SW 1271 (cell line): ENCODE results near the gene NHERF2.
"Not testable (repeated sequence)": the region's sequence is repeated elsewhere in the genome, so short reads cannot be mapped to it uniquely, and the experiment has no call there.

Source experiments
- DNase-seq, 2 experiments: peaks; one replicate each; lab custom pipeline; 2025; lab: John Stamatoyannopoulos, UW

NHERF2 gene

DNA sequence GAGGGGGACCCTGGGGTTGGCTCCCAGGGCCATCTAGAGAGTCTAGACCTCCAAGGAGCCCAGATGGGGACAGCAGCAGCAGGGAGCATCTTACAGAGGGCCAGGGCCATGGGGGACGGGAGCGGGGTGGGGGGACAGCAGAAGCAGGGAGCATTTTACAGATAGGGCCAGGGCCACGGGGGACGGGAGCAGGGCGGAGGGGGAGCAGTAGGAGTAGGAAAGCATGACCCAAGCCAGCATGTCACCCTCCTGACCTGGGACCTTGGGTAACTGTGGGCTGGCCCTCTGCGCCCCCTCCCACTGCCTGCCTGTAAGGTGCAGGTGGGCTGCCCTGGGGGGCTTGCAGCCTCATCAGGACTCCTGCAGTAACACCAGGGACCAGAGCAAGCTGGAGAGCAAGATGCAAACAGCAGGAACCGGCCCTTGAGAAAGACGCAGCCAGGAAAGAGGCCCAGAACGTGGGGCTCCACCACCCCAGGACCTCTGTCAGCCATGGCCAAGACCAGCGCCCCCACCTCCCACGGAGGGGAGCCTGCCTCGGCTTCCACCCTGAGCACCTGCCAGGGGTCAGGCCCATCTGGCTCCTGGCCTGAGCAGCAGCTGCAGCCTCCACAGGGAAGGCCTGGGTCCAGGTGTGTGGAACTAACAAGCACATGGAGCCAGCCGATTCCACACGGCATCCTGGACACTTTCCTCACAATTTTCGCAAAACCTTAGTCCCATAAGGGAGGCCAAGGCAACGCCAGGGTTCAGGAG lies 19.4 kb upstream of the NHERF2 start:
- no peak for DNase-seq

GRCh38 chr16:2008009-2008526 lies 18.6 kb upstream of the NHERF2 start:
- DNase-seq, result no peak

DNA sequence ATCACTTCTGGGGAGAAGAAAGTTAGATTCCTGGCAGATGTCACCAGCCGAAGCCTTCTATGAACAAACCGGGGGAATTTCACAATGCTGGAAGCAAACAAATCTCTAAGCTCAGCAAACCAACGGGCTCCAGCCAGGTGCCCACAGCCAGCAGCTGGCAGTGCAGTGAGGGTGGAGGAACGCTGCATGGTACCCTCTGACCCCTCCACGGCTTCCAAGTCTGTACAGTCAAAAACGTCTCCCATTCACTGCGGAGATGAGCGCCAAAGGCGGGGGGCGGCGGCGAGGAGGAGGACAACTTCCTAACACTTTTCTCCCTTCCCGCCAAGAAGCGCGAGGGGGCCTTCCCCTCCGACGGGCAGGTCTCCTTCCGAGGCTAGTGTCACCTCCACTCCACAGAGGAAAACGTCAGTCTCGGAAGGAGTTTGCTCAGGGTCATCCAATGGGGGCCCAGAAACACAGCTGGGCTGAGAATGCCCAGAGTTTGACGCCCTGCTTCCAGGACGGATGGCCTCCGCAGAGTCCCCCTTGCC lies 18.0 kb upstream of the NHERF2 start:
- no peak for DNase-seq

DNA sequence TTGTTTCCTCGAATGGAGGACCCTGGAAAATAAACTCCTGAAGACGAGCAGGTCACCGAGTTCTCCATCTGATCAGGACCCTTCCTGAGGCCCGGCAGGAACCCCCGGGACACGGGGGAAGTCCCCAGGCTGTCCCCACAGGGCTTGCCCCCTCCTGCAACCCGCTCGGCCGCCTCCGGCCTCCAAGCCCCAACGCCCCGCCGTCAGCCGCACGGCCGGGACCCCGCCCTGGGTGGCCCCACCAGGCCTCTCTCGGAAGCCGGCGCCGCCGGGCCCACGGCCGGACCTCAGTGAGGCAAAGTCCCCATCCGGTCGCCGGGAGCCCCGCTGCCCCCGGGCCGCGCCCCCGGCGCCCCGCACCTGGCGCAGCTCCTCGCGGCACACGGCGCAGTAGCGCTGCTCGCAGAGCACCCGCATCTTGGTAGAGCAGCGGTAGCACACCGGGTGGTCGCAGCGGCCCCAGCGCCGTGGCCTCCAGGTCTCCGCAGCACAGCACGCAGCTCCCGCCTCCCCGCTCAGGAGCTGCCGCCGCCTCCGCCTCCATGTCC lies 17.5 kb upstream of the NHERF2 start:
- DNase-seq, result no peak

- peak in 1 of 2 experiments; percentile 57 for DNase-seq
Observed at GRCh38 chr16:2009791-2010510, 16.8 kb upstream of the NHERF2 start, which contains the start of gene ZNF598. ZNF598 (minus strand) TSS chr16:2009821.

DNA sequence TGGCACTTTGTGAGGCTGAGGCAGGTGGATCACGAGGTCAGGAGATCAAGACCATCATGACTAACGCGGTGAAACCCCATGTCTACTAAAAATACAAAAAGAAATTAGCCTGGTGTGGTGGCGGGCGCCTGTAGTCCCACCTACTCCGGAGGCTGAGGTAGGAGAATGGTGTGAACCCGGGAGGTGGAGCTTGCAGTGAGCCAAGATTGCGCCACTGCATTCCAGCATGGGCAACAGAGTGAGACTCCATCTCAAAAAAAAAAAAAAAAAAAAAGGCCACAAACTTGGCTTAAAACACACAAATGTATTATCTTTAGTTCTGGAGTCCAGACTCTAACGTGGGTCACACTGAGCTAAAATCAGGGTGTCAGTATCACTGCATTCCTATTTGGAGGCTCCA lies 15.0 kb upstream of the NHERF2 start:
- DNase-seq, result not testable (repeated sequence)

- no peak for DNase-seq
Observed at GRCh38 chr16:2013527-2013926, 13.2 kb upstream of the NHERF2 start.

DNA sequence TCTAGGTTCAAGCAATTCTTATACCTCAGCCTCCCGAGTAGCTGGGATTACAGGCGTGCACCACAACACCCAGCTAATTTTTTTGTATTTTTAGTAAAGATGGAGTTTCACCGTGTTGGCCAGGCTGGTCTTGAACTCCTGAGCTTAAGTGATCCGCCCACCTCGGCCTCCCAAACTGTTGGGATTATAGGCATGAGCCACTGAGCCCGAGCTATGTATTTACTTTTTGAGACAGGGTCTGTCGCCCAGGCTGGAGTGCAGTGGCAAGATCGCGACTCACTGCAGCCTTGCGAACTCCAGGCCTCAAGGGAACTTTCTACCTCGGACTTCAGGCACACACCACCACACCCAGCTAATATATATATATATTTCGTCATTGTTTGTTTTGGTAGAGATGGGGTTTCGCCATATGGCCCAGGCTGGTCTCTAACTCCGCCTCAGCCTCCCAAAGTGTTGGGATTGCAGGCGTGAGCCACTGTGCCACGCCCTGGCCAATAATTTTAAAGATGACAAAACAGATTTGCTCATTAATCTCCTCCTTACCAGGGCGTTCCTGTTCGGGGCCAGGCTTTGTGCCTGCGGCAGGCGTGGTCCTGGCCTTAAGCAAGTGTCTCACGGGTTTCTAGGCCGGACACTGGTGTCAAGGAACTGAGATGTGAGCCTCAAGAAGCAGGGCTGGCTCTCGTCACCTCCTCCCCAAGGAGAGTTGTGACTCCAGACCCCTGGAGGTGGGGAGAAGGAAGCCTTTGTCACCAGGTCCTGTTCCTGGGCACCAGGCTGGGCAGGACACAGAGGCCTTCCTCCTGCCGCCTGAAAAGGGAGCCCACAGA lies 11.4 kb upstream of the NHERF2 start:
- DNase-seq, result no peak

DNA sequence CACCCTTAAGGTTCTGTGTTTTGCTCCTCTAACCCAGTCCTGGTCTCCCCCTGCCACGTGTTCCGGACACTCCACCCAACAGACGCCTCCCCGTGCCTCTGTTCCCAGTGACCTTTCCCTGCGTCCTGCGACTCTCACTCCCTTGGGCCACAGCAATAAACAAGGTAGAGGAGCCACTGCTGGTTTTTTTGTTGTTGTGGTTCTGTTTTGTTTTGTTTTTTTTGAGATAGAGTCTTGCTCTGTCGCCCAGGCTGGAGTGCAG lies 10.8 kb upstream of the NHERF2 start:
- no peak for DNase-seq

- DNase-seq, result no peak
Observed at GRCh38 chr16:2016407-2016922, 10.2 kb upstream of the NHERF2 start.

DNA sequence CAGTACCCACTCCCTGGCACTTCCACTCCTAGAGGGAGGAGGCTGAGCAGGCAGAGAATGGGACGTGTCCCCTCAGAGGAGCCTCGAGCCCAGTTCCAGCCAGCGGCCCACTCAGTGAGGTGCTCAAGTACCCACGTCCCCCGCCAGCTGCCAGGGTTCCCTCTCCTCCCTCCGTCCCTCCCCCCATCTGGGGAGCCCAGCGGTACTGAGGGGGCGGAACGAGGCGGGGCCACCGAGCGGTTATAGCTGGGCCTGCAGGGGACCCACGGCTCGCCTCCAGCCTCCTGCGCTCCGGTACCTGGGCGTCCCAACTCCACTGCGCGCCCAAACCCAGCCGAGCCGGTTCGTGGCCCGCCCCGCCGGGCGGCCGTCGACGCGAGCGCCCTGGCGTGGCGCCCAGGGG lies 7.2 kb upstream of the NHERF2 start, which contains the start of gene NPW:
TSS of gene NPW (plus strand) at position 268 of the 403 bp plus-strand sequence.
- DNase-seq, result no peak

- no peak for DNase-seq
Observed at GRCh38 chr16:2019921-2020831, 6.5 kb upstream of the NHERF2 start.

- DNase-seq, result no peak
Observed at GRCh38 chr16:2022723-2023091, 4.0 kb upstream of the NHERF2 start.

DNA sequence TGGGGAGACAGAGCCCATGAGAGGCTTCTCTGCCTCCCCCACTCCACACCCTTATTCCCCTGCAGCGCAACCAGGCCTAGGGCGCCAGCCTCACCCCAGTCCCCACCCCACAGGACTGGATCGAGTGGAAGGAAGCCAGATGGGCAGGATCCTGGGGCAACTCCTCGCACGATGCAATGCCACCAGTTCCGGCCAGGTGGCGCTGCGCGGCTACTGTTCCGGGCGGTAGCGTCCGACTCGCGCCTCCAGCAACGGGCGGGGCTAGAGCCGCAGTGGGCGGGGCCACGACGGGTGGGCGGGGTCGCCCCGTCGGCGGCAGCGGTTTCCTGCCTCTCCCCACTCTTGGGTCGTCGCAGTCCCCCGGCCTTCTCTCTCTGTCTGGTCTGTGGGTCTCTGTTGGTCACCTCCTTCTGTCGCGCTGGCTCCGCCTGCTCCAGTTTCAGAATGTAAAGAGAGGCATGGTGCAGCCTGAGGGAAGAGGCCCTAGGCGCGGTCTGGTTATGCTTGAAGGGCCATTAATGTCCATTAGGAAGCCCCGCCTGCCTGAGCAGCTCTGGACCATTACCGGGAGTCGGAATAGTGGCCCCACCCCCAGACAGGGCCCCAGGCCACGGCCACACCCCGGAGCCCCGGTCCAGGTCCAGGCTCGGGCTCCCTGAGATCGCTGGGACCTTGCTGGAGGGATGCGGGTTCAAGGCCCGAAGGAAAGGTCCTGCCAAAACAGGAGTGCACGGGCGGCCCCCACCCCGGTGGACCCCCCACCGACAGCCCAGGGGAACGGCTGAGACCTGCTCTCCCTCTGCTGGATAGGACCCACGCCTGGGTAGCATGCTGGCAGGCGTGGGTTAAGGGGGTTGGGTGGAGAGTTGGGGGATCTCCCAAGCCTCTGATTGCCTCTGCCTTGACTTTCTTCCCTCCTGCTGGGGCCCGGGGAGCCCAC lies 3.3 kb upstream of the NHERF2 start:
- peak in 1 of 2 experiments; percentile 60 for DNase-seq

DNA sequence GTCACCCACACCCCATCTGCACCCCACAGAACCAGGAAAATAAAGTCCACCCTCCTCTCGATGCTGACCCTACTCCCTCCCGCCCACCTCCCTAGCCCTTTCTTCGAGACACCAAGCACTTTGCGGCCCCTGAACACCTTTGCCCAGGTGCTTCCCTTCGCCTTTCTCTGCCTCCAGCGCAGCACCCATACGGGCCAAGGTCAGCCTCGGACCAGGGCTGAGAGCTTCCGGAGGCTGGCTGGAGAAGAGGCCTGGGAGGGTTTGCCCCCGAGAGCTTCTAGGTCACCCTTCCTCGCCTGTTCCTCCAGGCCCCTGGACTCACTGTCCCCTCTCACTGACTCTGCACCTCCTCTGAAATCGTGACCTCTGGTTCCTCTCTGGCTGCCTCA lies 2.7 kb upstream of the NHERF2 start:
- no peak for DNase-seq

- no peak for DNase-seq
Observed at GRCh38 chr16:2025251-2025650, 1.5 kb upstream of the NHERF2 start.

DNA sequence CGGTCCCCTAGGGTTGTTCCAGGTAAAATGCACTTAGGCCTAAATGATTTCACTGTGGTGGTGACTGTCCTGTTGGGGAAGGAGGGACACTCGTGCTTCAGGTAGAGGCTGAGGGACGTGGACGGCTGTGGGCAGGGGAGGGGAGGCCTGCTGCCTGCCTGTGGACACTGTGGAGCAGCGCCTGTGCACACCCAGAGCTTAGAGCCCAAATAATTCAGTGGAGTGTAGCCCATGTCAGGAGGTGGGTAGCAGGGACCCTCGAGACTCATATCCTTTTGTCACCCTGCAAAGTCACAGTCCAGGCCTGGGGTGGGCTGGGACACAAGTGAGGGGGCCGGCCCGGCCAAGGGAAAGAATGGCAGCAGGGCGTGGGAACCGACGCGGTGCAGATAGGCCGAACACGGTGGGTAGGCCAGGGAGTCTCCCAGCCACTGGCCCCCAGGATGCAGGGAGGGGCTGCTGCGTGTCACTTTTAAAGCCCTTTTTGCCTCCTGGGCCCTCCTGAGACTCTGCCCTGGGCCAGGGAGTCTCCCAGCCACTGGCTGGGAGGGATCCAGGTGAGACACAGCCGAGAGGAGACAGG lies 733 bp upstream of the NHERF2 start:
- no peak for DNase-seq

DNA sequence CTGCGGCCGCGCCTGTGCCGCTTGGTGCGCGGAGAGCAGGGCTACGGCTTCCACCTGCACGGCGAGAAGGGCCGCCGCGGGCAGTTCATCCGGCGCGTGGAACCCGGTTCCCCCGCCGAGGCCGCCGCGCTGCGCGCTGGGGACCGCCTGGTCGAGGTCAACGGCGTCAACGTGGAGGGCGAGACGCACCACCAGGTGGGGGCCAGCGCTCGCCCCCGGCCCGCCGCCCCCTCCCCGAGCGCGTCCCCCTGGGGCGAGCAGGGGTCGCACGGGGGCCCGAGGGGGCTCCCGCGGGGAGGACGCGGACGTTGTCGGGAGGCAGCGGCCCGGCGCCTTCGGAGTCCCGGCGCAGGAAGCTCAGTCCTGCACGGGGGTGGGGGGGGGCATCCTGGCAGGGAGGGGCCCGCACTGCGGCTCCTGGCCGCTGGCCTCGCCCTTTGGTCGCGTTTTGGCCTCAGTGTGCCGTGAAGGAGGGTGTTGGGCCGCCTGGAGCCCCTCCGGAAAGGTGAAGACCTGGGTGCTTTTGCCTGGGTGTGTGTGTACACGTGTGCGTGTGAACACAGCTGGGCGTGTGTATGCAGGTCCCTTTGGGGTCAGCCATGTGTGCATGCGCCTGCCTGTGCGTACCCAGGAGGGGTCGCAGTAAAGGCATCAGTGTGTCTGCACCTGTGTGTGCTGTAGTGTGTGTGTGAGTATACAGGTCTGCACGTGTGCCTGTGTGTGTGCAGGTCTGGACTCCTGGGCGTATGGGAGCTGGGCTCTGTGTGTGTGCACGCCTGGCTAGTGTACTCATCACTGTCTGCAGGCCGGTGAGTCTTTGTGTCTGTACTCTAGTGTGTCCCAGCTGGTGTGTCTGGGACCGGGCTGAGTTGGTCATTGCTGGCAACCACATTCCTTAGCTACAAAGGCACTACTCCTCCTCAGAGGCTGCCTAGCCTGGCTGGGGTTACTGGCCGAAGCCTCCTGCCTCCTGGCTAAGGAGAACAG lies 615 bp downstream of the NHERF2 start:
- no peak for DNase-seq
